Iris pigment epithelial cell (primary cell): ENCODE results near the gene SH3RF1.

Experiments used
- DNase-seq: peaks from one replicate; pipeline ENCODE4 v3.0.0-alpha.2; 2011; ENCODE audit warnings: low read depth

SH3RF1 gene

DNA sequence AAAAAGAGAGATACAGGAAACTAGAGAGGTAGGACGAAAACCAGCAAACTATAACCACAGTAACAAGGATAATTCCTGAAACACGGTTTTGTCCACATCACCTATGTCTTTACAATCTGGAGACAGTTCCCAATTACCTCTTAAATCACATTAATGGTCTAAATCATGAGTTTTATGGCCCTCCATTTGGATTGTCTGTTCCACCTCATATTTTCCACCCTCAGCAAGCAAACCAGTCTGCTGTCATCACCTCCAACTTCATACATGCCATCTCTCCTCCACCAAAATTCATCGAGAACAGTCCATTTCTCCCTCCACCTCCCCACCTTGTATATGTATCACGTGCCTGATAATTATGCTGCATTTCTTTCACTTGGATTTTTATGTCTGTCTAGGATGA is 107.3 kb downstream of the SH3RF1 start:
- no peak for DNase-seq

DNA sequence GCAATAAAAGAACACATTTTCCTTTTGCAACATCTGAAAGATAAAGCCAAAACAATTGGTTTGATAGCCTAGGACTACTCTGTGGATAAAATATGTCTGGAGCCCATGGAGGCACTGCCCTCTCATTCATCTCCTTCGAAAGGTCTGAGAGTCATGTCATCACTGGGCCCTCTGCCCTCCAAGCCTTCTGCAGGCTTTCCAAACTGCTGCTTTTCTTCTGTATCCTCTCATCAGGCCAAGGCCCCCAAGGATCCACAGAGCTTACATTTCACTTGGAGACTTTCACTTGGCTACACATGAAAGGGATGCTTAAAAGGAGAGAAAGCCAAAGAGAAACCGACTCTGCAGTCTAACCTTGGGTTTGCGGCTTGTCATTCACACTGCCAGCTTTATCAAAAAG is 109.9 kb downstream of the SH3RF1 start:
- DNase-seq: peak; percentile 32

DNA sequence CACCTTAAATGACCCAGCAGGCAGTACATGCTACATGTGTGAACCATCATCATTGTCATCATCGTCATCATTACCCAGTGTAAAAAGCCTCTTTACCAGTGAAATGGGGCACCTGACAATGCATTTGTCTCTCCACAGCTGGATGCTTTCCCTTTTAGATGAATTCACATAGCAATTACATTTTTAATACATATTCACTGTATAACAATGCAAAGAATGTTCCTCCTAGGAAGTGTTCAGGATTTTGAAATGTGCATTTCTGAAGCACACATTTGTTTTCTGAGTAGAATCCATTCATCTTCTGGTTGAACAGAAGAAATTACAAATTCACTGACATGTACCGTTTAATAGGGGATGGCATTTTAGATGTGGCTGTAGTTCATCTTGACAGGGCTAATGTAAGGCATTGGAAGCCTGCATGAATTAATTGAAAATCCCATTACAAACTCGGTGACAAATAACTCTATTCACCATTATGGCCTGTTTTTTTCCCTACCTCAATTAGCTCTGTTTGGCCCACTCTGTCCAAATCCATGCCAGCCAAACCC is 111.1 kb downstream of the SH3RF1 start:
- peak; percentile 83 for DNase-seq

DNA sequence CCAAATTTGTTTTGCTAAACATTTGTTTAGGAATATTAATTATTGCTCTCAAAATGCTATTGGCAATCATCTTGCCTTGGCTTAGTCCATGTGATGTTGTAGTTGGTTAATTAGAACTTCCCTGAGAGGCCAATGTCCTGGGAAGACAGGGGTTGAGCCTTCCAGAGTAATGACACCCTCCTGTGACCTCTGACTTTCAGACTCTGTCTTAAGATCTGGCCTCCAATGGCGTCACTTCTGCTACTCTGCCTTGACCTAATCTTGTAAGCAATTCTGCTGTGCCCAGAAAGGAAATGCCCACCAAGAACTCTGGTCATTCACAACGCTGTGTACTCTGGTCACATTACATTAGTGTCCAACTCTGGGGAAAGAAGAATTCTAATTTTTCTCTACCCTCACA is 111.9 kb downstream of the SH3RF1 start:
- DNase-seq: no peak

DNA sequence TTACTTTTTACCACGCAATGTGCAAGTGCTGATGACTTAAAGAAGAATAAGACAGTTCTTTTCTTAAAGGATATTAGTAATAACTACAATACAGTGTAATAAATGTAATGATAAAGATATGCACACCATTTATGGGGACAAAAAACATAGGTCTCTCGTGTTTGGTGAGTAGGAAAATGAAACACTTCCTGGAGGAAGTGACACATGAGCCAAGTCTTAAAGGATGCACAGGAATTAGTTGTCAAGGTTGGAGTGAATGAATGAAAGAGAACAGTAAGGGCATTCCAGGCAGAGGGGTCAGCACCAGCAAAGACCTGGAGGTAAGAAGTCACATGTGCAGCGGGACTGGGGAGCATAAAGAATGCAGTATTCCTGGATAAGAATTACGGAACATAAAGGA is 112.7 kb downstream of the SH3RF1 start:
- DNase-seq: no peak

DNA sequence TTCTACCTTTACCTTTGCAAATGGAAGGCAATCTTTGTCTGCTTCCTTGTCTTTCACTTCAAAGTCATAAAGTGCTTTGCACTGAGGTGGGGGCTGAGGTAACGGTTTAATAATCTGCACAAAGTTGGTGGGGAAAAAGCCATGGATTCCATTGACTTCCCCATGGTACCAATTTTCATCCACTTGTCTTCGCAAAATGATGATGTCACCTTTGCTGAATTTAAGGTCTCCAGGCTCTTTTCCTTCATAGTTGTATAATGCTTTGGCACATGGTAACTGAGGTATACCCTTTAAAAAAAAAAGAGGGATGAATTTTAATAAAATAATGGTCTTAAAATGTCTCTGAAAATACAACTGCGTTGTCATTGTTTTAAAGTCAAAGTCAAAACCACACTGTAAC is 114.4 kb downstream of the SH3RF1 start:
- no peak for DNase-seq

DNA sequence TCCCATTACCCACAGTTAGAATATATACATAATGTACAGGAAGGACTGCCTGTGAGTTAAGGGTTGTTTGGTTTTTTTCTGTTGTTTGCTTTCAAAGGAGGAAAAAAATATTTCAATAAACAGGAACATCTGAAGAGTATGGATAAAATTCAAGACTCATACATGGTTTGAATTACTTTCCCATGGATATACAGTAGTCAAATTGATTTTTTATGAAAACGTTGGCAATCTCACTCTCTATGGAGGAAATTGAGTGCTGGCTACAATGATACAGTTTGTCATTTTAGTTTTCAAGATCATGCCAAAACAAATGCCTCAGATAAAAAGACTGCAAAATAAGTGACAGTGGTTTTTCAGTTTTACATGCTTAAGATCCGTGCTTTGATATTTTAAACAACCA is 116.6 kb downstream of the SH3RF1 start:
- DNase-seq: no peak

DNA sequence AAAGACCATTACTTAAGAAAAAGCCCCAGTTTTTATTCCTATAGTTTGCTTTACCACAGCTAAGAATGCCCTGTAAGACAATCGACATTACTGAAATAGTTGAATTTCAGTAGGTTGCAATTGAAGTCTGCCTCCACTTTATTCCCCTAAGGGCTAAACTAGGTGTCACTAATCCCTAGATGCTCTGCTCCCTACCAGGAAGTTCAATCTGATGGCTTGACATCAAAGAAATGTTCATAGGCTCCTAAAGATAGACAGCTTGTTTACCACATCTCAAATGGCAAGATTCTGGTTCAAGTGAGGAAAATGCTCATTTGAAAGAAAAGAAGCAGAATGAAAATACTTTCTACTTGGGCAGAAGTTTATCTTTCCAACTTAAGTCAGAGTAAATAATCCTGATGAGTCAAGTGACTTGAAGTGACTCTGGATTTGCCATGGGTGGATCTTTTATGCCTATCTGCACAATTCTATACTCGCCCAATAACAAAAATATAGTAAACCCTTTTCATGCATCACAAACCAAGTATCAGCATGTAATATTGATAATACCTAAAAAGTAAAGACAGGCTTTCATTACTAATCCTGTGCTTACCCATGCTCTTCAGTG is 117.2 kb downstream of the SH3RF1 start:
- DNase-seq: no peak

DNA sequence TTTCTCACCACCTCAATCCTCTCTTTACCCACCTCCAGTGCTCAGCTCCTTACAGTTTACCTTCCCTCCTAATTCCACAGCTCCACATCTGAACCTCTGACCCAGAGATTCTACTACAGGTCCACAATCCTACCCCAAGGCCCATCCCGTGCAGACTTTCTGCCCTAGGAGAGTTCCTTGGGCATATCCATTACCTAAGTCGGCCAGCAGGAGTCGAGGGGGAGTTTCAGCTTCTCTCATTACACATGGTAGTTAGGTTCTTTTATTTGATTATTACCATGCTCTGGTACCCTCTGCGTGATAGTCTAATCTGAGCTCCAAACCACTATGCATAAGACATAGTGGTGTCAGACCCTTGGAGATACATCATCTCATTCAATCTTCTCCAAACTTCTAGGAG is 117.9 kb downstream of the SH3RF1 start:
- no peak for DNase-seq

DNA sequence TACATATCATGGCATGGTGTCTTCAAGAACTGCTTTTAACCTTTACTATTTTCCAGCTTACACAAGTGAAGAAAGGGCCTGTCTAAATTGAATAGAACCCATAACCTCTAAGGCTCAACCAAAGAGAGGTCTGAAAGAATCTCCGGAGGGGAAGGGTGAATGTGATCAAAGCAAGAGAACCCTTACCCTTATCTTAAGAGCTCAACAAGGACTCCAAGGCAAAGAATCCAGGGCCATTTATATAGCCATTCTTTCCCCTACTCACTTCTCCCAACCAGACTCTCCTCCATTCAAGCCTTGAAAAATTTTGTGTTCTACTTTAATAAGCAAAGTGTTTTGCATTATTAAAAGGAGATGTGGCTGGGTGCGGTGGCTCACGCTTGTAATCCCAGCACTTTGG is 118.7 kb downstream of the SH3RF1 start:
- DNase-seq: no peak

DNA sequence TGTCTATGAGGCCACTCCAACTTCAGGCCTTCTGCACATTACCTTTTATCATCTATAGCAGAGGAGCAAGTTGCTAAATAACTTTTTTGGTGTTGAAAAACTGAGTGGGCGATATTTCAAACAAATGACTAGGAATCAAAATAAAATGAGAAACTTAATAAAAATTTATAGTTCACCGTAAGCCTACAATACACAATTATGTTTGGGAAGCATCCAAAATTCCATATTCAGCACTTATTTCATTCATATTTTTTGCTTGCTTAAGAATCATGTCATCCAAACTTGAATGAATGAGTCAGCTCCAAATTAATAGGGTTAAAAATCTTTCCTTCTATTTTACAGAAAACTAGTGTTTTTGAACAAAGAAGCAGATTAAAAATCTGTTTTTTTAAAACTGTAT is 119.1 kb downstream of the SH3RF1 start:
- peak; percentile 75 for DNase-seq

DNA sequence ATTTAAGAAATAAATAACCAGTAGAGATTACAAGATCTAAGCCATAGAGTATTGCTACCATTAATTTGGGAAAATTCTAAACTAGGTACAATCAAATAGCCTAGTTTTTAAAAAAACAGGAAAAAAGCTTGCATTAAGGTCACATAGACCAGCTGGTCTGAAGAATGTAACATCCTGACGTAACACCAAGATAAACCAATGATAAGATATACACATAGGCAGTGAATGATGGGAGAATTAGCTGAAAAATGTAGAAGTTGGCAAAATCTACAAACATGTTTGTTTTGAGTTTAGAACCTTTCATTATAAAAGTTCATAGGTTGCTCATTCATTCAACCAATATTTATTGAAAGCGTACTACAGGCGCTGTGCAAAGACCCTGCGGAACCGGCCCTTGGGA is 120.0 kb downstream of the SH3RF1 start:
- peak; percentile 69 for DNase-seq

DNA sequence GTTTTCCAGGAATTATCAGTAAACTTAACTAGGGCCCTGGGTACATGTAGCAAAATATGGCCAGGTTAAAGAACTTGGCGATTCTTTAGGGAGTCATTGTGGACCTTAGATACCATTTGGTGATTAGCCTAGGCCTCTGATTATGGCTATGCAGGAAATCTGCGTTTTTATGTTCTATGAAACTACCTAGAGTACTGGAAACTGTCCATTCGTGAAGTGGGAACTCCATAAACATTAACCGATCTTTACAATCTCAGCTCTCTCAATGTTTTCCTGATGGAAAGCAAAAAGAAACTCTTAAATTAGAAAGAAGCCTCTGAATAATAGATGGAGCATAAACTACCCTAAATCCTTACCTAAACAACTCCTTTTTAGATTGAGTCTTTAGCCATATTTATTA is 121.9 kb downstream of the SH3RF1 start:
- no peak for DNase-seq

DNA sequence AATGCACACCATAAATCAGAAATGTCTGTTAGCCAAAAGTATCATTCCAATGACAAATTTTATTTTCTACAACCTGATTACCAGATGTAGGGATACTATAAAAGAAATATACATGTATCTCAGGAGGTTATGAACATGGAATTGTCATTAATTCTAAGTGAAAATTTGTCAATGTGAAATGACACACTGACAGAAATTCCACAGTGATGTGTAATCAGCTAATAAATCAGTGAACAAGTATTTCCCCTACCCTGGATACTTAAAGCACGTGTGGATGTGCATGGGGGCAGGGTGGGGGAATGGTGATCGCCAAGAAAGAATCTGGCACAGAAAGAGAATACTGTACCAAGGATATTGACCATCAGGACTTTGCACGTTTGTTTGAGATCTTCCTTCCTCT is 123.6 kb downstream of the SH3RF1 start:
- peak; percentile 51 for DNase-seq

DNA sequence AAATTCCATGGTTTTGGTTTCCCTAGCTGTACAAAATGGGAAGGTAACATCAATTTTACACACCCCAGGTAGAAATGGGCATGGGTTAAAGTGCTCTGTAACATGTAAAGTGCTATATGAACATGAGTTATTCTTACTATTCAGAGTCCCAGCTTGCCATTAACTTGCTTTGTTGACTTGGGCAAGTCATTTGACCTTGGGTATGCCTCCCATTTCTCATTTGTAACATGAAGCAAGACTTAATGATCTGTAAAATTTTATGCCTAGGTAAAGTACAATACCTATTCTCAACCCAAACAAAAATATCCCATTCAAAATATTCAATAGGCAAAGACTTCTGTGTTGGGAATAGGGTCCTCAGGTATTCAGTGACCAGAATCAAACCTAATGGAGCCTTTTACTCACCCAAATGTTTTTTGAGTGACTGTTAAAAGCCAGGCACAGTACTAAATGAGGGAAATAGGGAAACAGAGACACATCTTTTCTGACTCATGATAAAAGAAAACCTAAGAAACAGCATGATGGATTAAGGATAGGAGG is 126.6 kb downstream of the SH3RF1 start:
- DNase-seq: no peak

DNA sequence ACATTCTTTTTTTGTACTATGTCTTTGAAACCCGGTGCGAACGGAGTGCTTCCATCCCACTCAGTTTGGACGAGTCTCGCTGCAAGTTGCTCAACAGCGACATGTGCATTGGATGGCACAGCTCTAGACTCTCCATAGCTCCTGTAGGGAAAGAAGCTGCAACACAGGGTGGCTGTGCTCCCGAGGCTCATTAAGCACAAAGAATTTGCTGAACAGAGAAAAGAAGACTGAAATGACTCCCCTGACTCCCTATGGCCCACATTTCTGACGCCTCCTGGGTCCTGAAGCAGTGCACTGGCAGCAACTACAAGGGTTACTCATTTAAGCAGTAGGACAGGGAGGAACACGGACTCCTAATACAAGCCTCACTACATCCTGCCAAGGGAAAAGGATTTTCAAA is 127.4 kb downstream of the SH3RF1 start:
- DNase-seq: no peak

DNA sequence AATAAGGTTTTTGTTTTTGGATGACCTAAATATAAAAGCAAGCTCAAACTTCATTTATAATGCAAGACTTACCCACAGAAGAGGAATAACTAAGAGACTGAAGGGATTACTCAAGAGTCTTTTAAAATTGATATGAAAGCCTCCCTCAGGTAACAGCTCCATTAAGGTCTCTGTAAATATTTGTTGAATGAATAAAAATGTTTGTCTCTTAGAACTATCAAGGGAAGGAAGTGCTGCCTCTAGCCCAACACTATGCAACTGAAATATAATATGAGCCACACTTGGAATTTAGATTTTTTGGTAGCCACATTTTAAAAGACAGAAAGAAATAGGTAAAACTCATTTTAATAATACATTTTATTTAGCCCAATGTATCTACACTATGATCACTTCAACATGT is 127.8 kb downstream of the SH3RF1 start:
- DNase-seq: no peak

DNA sequence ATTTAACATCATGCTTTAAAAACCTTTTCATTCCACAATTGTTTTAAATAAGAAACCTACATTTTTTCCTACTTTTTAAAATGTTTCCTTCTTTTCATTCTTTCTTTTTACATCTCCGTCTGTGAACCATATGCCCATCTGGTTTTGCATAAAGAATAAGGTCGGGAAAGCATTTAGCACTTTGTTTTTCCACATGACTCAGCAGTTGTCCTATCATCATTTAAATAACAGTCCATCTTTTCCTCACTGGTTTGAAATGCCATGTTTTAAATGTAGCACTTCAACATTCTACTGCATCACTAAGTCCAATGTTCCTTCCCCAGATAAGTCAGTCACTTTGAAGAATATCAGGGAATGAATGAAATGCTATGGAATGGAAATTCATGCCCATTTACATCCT is 128.4 kb downstream of the SH3RF1 start:
- no peak for DNase-seq

DNA sequence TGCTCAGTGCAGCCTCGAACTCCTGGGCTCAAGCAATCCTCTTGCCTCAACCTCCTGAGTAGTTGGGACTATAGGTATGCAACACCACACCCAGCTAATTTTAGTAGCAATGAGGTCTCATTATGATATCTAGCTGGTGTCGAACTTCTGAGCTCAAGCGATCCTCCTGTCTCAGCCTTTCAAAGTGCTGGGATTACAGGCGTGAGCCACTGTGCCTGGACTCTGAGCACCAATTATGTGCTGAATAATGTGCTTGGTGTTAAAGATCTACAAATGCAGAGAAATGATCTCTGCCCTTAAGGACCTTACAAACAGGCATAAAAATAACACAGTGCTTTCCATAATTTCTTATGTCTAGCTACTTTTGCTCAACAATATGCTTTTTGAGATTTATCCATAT is 131.7 kb downstream of the SH3RF1 start:
- no peak for DNase-seq

DNA sequence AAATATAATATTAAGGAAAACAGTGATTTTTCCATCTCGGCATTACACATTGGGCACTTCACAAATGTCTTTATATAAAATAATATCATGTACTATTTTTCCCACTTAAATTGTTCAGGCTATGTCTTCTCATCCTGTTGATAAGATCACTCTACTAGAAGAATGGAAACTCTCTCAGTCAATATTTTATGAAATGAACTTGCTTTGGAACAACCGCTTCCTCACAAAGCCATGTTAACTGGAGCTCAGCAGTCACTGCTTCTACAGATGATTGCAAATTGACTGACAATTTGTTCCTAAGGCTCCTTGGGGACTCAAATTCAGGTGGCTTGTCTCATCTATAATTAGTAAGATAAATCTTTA is 133.2 kb downstream of the SH3RF1 start:
- DNase-seq: no peak

DNA sequence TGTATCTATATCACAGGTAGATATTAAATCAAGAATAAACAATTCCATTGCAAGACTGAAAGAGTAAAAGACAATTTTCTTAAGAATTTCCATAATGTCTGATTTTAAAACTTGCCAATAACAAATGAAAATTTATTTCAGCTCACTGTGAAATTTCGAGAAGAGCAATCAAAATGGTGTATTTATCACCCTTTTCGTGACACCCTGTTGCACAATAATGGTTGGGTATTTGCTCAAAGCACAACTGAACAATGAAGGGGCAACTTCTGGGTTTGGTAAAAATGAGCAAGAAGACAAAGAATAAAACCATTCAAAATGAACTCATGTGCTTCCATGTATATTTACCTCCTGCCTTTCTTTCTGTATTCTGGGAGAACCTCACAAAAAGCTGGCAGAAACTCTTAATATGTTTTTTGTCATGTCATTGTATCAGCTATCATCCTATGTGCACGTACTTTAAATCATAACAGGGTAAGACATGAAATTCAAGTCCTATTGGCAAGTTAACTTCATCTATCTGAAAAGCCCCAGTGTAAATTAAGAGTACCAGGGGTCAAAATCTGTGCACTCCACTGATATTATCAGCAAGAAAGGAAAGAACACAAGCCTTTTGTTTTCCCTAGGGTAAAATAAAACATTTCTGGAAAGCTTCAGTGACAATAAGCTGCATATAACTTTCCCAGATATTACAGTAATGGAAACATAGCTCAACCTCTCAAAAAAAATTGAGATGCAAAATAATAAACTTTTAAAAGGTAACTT is 133.8 kb downstream of the SH3RF1 start:
- no peak for DNase-seq

DNA sequence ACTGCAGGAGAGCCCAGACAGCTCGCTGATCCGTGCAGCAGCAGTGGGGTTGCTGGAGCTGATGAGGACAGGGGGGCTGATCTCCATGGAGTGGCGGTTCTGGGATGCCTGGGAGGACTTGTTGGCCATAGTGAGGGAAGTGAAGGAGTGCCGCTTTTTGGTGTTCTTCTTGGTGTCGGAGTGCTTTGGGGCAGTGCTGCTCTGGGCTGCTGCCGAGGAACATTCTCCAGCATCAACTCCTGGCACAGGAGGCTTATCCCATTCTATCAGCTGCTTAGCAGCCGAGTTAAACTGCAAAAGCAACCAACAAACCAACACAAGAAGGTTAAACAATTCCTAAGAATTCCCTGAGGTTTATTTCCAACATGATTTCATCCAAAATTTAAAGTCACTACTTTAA is 134.4 kb downstream of the SH3RF1 start:
- DNase-seq: no peak

DNA sequence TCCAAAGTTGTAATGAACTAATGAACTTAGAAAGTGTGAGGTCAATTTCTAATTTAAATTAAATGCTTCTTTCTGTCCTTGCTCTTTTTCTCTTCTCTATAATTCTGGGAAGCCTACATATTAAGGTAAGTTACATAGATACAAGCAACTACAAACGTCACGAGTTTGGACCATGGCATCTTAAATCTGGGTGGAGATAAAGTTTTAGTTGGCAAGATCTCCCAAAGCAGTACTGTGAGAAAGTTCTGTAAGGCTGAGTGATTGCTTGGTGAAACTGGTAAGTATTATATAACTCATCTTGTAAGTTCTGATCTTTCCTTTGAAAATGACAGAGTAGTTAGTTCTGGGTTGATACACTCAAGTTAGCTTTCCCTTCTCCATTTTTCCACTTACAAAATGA is 135.0 kb downstream of the SH3RF1 start:
- DNase-seq: no peak

DNA sequence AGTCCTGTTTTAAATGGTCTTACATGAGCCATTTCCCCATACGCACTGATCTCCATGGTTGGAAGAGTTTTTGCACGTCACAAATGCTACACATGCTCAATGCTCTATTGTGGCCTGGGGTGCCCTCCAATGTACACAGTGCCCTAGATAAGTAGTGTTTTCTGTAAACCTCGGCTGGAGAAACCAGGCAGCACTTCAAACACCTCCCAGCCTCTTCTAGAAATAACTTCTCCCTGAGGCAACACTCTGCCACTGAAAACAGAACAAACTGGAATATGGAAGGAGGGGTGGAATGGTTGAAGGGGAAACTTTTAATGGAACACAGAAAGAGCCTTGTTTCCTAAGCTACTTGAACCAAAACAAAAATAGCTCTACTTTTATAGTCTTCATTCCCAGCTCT is 136.8 kb downstream of the SH3RF1 start:
- no peak for DNase-seq
